K562 (cell line): ENCODE measurements around the gene SNX33. TPM values are rescaled to one million over a fixed set of nuclear protein-coding genes. Genes with fewer than 3 reads are reported as not detected.
A peak's percentile ranks its signal among the peaks of the same experiment; 100 is the strongest.

Experiments
- AFF1 ChIP-seq, 2 experiments: fragments of 450-650 bp; IDR thresholded peaks; 2 replicates each; pipeline ENCODE4 v1.6.1; 2018; ENCODE audit warnings: mild to moderate bottlenecking in 2 of 2, low read depth in 1 of 2; ENCODE audit not compliant: partially characterized antibody in 2 of 2
- ATF7 ChIP-seq: fragments of 450-650 bp; IDR thresholded peaks from 2 replicates; pipeline ENCODE4 v1.7.1; 2014; ENCODE audit warnings: mild to moderate bottlenecking, moderate library complexity
- CBX1 ChIP-seq: sonication (generic); IDR thresholded peaks from 2 replicates; pipeline ENCODE4 v1.6.1; 2016; ENCODE audit warnings: antibody characterized with exemption, low read depth, mild to moderate bottlenecking
- EZH2 ChIP-seq: IDR thresholded peaks from 2 replicates; pipeline ENCODE4 v1.6.1; 2012; ENCODE audit warnings: low read depth, mild to moderate bottlenecking, inconsistent platforms, low read length, borderline replicate concordance
- GABPB2 ChIP-seq: fragments of 250-450 bp; sonication (Bioruptor Pico); conservative IDR thresholded peaks from 2 replicates; pipeline ENCODE4 v1.5.1; 2021; ENCODE audit warnings: mild to moderate bottlenecking
- KDM4B ChIP-seq, 2 experiments: fragments of 450-650 bp in 1 of 2; sonication (generic) in 1 of 2; IDR thresholded peaks; 2 replicates each; pipeline ENCODE4 v1.6.1; 2016 to 2017; ENCODE audit warnings: borderline replicate concordance in 2 of 2, antibody characterized with exemption in 1 of 2, low read depth in 1 of 2, mild to moderate bottlenecking in 1 of 2
- MTF1 ChIP-seq: fragments of 250-450 bp; sonication (Bioruptor Pico); IDR thresholded peaks from 2 replicates; pipeline ENCODE4 v1.9.0; 2021; ENCODE audit warnings: moderate library complexity, mild to moderate bottlenecking, inconsistent platforms, borderline replicate concordance
- NCOA4 ChIP-seq: fragments of 450-650 bp; IDR thresholded peaks from 2 replicates; pipeline ENCODE4 v1.6.1; 2018; ENCODE audit warnings: mild to moderate bottlenecking; ENCODE audit not compliant: partially characterized antibody
- NR4A1 ChIP-seq, 2 experiments: fragments of 250-450 bp in 1 of 2; fragments of 450-650 bp in 1 of 2; sonication (Bioruptor Pico) in 1 of 2; IDR thresholded peaks; 2 replicates each; pipeline versions ENCODE4 v1.4.0 to v1.6.1; 2016 to 2020; ENCODE audit warnings: mild to moderate bottlenecking in 2 of 2, missing compliant biosample characterization in 1 of 2, missing genetic modification characterization in 1 of 2, moderate library complexity in 1 of 2
- PHF8 ChIP-seq: fragments of 200-600 bp; sonication (generic); IDR thresholded peaks from 2 replicates; pipeline ENCODE4 v1.6.1; 2012; ENCODE audit warnings: mixed run types, mild to moderate bottlenecking, inconsistent platforms, low read length, moderate library complexity, borderline replicate concordance
- RCOR1 ChIP-seq, 2 experiments: IDR thresholded peaks; 2 replicates each; pipeline ENCODE4 v1.6.1; 2012; ENCODE audit warnings: low read depth in 2 of 2, low read length in 2 of 2, borderline replicate concordance in 1 of 2, improper control_type of control experiment in 1 of 2
- SMC3 ChIP-seq: conservative IDR thresholded peaks from 2 replicates; pipeline ENCODE4 v1.6.1; 2011; ENCODE audit warnings: low read depth, low read length, improper control_type of control experiment; ENCODE audit not compliant: insufficient read depth
- SOX6 ChIP-seq: fragments of 450-650 bp; IDR thresholded peaks from 2 replicates; pipeline ENCODE4 v1.6.1; 2014; ENCODE audit warnings: mild to moderate bottlenecking
- STAG1 ChIP-seq: sonication (generic); formaldehyde crosslinking; IDR thresholded peaks from 2 replicates; pipeline ENCODE4 v1.5.0; 2020; ENCODE audit warnings: missing genetic modification reagents, borderline replicate concordance
- TRIM28 ChIP-seq: fragments of 450-650 bp; IDR thresholded peaks from 2 replicates; pipeline ENCODE4 v1.6.1; 2017
- VEZF1 ChIP-seq: fragments of 200-800 bp; sonication (Bioruptor generic); IDR thresholded peaks from 2 replicates; pipeline ENCODE4 v1.6.1; 2017; ENCODE audit warnings: missing genetic modification characterization, missing compliant biosample characterization
- ZNF134 ChIP-seq: fragments of 250-450 bp; sonication (Bioruptor Pico); conservative IDR thresholded peaks from 2 replicates; pipeline ENCODE4 v1.4.0; 2020
- ZNF76 ChIP-seq: fragments of 250-450 bp; sonication (Bioruptor Pico); IDR thresholded peaks from 2 replicates; pipeline ENCODE4 v1.4.0; 2020; ENCODE audit warnings: mild to moderate bottlenecking, moderate library complexity, borderline replicate concordance
- ZNF830 ChIP-seq: fragments of 250-450 bp; sonication (Bioruptor Pico); IDR thresholded peaks from 2 replicates; pipeline ENCODE4 v1.5.0; 2021; ENCODE audit warnings: mild to moderate bottlenecking
- polyA plus RNA-seq, 8 experiments: library from polyadenylated mRNA; depleted of rRNA in 4 of 8; stranded (reverse) in 5 of 8; unstranded in 3 of 8; fragments of >200 nt; fragmentation: Nextera tagmentation in 2 of 8; fragmentation: Illumina TruSeq in 1 of 8; extraction: Ambion mirVana in 2 of 8; extraction: Trizol in 1 of 8; gene quantifications; 2 replicates each; pipeline versions ENCODE4 v1.2.1 to v1.2.3, GENCODE V29; 2011 to 2014; ENCODE audit warnings: inconsistent platforms in 1 of 8, missing spikeins in 1 of 8
- total RNA-seq, 7 experiments: library from RNA; depleted of rRNA in 6 of 7; stranded (reverse); fragments of >200 nt in 6 of 7; fragmentation: Illumina TruSeq in 2 of 7; extraction: Trizol in 2 of 7; gene quantifications; 2 replicates each; pipeline versions ENCODE4 v1.2.1 to v1.2.3, GENCODE V29; 2011 to 2021; ENCODE audit warnings: low replicate concordance in 1 of 7

Gene SNX33
- total and polyA plus RNA-seq, 9 of the 15 experiments (the other 6 are each of a cell fraction or from before 2014, with no cell fraction given): 1.4 to 14.1 (median 8.2) TPM

GRCh38 chr15:75640483-75641178, 7.1 kb upstream of the SNX33 start (continued):
- TF ChIP-seq AFF1 (IDR thresholded peaks at IDR 0.05; ENCODE audit: low read depth in 1 of 2, partially characterized antibody in 2 of 2): peak in 1 of 2 experiments; percentile 18
- no peak for TF ChIP-seq KDM4B (IDR thresholded peaks at IDR 0.05; ENCODE audit: borderline replicate concordance in 2 of 2, low read depth in 1 of 2)
- TF ChIP-seq SMC3: 0 out of 2 replicates have a peak, but pooled peaks have one; percentile 10
- TF ChIP-seq ZNF134: no peak
- no peak for TF ChIP-seq EZH2
- TF ChIP-seq MTF1 (CRISPR knock-in tag): 0 out of 2 replicates have a peak, but pooled peaks have one; percentile 30
- peak; percentile 51; the same call in 1 of the 2 replicates for TF ChIP-seq NR4A1 (CRISPR knock-in tag; IDR thresholded peaks at IDR 0.05)
- no peak for TF ChIP-seq NR4A1 (tag; IDR thresholded peaks at IDR 0.05)
- peak; percentile 62; the same call in 1 of the 2 replicates for TF ChIP-seq VEZF1 (CRISPR knock-in tag)
- TF ChIP-seq RCOR1 (IDR thresholded peaks at IDR 0.05; ENCODE audit: borderline replicate concordance in 1 of 2, low read depth in 2 of 2, low read length in 2 of 2): 0 out of 4 replicates have a peak, but pooled peaks of 1 of the 2 experiments have one; percentile 24
- TF ChIP-seq CBX1: no peak
- no peak for TF ChIP-seq GABPB2 (CRISPR knock-in tag)
- TF ChIP-seq STAG1 (CRISPR knock-in tag): peak; percentile 23; the same call in 1 of the 2 replicates
- peak; percentile 81; the same call in 1 of the 2 replicates for TF ChIP-seq PHF8
- 0 out of 2 replicates have a peak, but pooled peaks have one; percentile 12 for TF ChIP-seq ATF7
- no peak for TF ChIP-seq ZNF76 (CRISPR knock-in tag)
- no peak for TF ChIP-seq NCOA4
- TF ChIP-seq ZNF830 (CRISPR knock-in tag): peak; percentile 76; the same call in 1 of the 2 replicates
- TF ChIP-seq TRIM28: no peak
- peak; percentile 78 for TF ChIP-seq SOX6
